Activated CD8-positive, alpha-beta memory T cell treated with anti-CD3 and anti-CD28 coated beads, Interleukin-2, amount 50 U/mL, for 4 hours (primary cell): ENCODE data around the gene RNF31.
A peak's percentile ranks its signal among the peaks of the same experiment; 100 is the strongest.

Experiments used
- DNase-seq: peaks from one replicate; pipeline ENCODE4 v3.0.0-alpha.2; 2020

RNF31 gene

DNA sequence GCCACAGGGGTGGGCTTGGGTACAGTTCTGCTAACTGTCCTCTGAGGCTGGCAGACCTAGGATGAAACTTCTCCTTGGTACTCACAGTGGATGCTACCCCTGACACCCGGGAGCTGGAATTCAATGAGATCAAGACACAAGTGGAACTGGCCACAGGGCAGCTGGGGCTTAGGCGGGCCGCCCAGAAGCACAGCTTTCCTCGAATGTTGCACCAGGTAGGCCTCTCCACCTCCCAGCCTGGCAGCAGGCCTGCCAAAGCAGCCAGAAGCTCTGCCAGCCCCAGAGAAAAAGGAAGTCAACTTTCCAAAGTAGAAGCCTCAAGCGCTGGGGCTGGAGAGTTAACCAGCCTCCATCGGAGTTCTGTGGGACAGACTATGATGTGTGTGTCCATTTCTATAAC is 30.1 kb upstream of the RNF31 start:
- DNase-seq: no peak

DNA sequence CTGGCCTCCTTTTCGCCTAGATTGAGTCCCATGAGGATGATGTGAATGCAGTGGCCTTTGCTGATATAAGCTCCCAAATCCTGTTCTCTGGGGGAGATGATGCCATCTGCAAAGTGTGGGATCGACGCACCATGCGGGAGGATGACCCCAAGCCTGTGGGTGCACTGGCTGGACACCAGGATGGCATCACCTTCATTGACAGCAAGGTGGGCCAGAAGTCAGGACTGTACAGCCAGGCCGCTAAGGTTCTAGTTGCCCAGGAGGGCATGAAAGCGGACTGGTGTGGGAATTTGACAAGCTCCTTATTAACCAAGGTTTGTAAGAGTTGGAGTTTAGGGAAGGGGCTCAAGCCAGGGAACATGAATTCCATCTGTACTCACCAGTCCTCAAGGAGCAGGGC is 27.6 kb upstream of the RNF31 start:
- DNase-seq: no peak

DNA sequence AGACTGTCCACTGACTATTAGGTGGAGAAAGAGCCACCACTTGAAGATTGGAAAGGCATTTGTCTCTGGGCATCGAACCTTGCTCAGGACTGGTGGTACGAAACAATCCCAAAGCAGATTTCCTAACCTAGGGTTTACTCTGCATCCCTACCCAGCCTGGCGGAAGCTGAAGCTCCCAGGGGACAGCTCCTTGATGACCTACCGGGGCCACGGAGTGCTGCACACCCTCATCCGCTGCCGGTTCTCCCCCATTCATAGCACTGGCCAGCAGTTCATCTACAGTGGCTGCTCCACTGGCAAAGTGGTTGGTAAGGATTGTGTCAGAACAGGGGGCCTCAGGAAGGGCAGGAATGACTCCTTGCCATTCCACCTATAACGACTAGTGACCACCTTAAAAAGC is 26.1 kb upstream of the RNF31 start:
- no peak for DNase-seq

DNA sequence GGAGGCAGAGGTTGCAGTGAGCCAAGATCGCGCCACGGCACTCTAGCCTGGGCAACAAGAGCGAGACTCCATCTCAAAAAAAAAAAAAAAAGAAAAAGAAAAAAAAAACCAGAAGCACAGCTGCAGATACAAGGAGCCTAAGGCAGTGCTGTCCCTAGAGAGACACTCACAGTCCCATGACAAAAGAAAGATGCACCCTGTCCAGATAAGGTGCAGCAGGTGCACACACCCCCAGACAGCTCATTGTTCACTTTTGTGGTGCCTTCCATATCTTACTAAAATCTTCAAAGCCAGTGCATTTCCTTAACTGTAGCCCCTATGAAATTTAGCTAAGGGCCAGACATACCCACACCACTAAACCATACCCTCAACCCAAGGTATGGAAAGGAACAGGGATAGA is 24.9 kb upstream of the RNF31 start:
- no peak for DNase-seq

DNA sequence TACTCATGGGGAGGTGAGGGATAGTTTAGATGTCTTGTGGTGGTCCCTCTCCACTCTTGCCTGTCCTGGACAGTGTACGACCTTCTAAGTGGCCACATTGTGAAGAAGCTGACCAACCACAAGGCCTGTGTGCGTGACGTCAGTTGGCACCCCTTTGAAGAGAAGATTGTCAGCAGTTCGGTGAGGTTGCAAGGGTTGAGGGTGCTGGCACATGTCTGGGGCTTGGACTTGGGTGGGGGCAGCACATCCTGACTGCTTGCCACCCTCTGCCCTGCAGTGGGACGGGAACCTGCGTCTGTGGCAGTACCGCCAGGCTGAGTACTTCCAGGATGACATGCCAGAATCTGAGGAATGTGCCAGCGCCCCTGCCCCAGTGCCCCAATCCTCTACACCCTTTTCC is 24.4 kb upstream of the RNF31 start:
- DNase-seq: no peak

DNA sequence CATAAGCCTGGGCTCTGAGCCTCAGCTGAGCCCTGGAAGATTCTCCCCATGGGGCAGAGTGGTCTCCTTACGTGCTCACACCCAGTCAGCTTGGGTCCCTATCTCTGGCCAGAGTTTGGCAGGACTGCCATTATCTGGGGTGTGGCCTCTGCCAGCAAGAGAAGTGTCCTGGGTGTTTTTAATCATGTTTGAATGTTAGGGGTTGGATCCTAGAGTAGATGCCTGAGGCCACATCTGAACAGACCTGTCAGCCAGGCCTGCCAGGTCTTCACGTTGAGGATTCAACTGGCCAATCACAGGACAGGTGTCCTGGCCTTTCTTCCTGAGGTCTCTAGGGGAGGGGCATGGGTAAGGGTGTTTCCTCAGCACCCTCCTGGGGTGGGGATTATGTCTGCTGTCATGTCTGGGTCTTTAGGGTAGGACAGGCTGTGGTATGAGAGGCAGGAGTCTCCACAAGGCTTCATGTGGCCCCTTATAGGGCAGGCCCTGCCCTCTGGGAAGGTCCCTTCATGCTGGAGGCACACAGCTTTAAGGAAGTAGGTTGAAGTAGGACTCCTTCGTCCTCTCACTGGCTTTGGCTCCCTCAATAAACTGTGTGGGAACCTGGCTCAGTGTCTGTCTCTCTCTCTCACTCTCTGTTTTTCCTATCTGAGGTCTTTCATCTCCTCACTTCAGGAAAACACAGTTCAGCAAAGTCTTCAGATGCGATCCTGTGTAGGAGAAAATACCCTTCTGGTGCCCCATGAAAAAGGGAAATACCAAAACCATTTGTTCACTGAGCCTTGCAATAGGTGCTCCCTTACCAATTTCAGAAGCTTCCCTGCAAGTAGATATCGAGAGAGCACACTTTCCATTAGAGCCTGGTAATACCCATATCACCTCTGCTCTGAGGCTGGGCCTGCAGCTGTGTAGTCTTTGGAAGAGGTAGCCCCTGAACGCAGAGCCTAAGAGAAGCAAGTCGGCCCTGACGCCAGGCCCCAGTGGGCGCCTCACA is 23.6 kb upstream of the RNF31 start:
- DNase-seq: no peak

DNA sequence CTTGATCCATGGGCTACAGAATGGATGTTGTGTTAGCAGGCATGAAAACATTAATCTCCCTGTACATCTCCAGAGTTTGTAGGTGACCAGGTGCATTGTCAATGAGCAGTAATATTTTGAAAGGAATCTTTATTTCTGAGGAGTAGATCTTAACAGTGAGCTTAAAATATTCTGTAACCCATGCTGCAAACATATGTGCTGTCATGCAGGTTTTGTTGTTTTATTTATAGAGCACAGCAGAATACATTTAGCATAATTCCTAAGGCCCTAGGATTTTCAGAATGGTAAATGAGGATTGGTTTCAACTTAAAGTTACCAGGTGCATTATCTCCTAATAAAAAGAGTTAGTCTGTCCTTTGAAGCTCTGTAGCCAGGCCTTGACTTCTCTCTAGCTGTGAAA is 20.4 kb upstream of the RNF31 start:
- DNase-seq: no peak

DNA sequence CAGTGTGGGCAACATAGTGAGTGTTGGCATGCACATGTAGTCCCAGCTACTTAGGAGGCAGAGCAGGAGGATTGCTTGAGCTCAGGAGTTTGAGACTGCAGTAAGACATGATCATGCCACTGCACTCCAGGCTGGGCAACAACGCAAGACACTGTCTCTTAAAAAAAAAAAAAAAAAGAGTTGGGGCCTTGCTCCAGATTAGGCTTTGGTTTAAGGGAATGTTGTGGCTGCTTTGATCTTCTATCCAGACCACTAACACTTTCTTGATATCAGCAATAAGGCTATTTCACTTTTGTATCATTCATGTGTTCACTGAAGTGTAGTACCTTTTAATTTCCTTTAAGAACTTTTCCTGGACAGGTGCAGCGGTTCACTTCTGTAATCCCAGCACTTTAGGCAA is 19.6 kb upstream of the RNF31 start:
- DNase-seq: no peak

DNA sequence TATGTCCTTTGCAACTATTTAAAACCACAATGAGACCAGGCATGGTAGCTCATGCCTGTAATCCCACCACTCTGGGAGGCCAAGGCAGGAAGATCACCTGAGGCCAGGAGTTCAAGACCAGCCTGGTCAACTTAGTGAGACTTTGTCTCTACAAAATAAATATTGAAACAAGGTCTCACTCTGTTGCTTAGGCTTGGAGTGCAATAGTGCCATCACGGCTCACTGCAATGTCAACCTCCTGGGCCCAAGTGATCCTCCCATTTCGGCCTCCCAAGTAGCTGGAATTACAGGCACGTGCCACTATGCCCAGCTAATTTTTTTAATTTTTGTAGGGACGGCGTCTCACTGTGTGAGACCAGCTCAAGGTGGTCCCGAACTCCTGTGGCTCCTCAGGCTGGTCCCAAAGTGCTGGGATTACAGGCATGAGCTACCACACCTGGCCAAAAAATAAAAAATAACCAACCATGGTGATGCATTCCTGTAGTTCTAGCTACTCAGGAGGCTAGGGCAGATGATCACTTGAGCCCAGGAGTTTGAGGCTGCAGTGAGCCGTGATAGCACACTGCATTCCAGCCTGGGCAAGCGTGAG is 17.8 kb upstream of the RNF31 start:
- no peak for DNase-seq

DNA sequence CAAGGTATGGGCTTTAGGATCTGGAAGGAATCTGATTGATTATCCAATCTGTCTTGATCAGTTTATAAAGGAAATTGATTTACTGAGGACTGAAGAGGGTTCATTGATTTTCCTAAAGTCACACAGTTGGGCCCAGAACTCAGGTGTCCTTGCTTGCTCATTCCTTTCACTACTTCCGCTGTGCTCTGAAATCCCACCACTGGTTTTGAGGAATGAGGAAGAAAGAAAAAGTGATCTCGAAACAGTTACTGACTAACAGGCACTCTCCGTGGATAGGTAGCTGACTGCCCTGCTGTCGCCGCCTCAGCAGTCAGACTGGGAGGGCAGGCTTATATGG is 16.9 kb upstream of the RNF31 start, which contains the start of gene FITM1:
Gene FITM1, plus strand, starts transcription at position 280 of the 337 bp plus-strand sequence. CDS start 905 bp downstream, outside the sequence.
- DNase-seq: no peak

DNA sequence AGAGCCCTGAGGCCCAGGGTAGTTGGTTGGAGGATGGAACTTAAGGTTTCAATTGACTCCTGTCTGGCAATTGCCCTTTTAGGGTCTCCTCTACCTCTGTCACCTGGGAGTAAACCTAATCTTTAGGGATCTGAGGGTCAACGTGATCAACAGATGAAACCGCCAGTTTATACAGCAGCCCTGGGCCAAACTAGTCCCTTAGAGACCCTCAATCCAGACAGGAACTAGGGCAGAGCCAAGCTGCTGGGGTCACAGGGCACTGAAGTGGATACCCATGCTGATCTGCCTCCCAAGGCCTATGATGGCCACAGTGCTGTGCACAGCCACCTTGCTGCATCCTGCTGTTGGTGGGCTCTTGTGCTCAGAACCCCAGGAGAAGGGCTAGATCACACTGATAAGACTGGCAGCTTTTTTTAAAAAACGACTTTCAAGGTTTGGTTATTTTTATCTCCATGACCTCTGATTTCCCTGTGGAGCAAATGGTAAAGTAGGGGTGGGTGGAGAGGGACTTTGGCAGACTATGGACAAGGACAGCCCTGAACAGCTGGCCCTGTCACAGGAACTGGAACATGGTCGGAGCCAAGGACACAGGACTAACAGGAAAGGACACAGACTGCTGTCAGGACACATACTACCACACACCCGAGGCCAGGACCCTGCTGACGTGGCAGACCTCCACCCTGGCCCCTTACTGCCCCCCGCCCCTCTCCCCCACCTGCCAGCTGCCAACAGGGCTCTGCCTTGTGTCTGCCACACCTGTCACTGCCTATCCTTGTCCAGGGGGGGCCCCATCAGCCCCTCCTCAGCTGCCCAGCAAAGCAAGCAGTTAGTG is 16.4 kb upstream of the RNF31 start:
- no peak for DNase-seq

DNA sequence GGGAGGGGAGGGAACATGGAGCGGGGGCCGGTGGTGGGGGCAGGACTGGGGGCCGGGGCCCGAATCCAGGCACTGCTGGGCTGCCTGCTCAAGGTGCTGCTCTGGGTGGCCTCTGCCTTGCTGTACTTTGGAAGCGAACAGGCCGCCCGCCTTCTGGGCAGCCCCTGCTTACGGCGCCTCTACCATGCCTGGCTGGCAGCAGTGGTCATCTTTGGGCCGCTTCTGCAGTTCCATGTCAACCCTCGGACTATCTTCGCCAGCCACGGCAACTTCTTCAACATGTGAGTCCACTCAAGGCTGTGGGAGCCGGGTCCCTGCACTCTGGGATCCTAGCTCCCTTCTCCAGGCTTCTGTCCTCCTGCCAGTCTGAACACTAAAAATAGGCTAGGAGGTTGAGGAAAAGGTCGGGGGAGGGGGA is 15.7 kb upstream of the RNF31 start:
- DNase-seq: no peak

DNA sequence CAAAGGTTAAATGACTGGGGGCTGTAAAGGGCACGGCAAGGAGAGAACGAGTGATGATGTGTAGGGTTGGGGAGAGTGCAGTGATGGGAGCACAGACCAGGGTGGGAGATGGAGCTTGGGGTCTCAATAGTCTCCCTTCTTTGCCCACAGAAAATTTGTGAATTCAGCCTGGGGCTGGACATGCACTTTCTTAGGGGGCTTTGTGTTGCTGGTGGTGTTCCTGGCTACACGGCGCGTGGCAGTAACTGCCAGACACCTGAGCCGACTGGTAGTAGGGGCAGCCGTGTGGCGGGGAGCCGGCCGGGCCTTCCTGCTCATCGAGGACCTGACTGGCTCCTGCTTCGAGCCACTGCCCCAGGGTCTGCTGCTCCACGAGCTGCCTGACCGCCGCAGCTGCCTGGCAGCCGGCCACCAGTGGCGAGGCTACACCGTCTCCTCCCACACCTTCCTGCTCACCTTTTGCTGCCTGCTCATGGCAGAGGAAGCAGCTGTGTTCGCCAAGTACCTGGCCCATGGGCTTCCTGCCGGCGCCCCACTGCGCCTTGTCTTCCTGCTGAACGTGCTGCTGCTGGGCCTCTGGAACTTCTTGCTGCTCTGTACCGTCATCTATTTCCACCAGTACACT is 15.1 kb upstream of the RNF31 start:
- DNase-seq: no peak

DNA sequence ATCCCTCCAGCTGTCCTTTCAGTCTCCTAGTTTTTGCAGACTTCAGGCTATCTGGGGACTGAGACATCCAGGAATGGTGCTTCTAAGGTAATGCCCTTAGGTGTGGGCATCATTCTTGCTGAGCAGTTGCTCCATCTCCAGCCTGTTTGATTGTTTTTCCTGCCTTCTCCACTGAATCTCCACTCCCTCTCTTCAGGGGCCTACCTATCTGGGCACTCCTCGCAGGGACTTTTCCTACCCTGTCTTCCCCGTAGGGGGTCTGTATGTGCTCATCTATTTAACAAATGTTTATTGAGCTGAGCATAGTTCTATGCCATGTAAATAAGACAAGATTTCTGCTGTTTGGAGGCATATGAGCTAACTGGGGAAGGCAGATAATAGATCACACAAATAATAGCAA is 14.3 kb upstream of the RNF31 start:
- DNase-seq: no peak

DNA sequence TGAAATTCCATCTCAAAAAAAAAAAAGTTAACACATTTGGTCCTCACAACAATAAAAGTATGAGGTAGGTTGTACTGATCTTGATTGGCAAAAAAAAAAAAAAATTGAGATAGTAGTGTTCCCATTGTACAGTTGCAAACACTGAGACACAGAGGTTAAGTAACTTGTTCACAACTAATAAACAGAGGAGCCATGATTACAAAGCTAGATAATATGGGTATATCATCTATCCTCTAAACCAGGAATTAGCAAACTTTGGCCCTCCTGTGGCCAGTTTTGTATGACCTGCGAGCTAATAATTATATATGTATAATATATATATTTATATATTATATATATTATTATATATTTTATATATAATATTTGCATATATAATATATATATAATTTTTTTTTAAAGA is 13.6 kb upstream of the RNF31 start:
- no peak for DNase-seq

DNA sequence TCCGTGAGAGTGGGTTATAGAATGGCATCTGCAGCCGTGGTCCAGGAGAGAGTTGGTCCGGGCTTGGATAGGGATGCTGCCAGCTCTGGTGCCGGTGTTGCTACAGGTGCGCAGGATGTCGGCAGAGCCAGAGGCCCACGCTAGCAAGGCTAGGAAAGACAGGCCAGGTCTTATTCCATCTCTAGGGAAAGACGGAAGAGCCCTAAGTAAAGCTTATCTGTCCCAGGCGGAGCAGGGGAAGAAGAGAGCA is 11.8 kb upstream of the RNF31 start:
- DNase-seq: no peak

DNA sequence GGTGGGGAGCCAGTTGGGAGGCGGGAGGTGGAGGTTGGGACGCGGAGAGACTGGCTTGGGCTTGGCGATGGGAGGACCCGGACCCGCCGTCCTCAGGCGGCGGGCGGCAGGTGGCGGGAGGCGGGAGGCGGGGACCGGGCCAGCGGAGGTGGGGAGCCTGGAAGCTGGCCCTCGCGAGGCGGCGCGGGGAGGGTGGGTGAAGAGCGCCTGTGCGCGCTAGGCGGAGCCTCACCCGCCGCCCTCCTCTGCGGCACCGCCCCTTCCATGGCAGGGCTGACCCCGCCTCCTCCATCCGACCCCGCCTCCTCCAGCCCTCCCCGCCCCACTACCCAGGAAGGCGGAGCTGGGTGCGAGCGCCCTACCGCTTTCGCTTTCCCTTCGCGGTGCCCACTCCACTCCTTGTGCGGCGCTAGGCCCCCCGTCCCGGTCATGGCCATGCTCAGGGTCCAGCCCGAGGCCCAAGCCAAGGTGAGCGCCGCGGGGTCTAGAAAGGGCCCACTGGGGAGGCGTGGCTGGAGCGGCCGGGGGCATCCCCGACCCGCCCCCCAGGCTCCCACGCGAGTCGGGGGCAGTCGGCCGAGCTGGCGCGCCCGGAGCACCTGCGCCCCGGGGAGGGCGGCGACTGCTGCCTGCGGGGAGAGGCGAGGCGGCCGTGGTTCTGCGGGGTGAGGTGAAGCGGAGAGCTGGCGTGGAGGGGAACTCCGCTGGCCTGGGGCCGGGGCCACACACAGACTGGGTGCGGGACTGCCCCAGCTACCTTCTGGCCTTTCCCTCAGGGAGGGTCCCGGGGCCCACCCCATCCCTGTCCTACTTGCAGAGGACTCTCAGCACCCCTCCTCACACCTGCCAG is 11.2 kb upstream of the RNF31 start, which contains the start of gene PSME1:
Gene PSME1, plus strand, starts transcription at position 361 of the 850 bp plus-strand sequence. Its CDS starts 69 bp downstream, at position 430.
- DNase-seq: peak; percentile 95

DNA sequence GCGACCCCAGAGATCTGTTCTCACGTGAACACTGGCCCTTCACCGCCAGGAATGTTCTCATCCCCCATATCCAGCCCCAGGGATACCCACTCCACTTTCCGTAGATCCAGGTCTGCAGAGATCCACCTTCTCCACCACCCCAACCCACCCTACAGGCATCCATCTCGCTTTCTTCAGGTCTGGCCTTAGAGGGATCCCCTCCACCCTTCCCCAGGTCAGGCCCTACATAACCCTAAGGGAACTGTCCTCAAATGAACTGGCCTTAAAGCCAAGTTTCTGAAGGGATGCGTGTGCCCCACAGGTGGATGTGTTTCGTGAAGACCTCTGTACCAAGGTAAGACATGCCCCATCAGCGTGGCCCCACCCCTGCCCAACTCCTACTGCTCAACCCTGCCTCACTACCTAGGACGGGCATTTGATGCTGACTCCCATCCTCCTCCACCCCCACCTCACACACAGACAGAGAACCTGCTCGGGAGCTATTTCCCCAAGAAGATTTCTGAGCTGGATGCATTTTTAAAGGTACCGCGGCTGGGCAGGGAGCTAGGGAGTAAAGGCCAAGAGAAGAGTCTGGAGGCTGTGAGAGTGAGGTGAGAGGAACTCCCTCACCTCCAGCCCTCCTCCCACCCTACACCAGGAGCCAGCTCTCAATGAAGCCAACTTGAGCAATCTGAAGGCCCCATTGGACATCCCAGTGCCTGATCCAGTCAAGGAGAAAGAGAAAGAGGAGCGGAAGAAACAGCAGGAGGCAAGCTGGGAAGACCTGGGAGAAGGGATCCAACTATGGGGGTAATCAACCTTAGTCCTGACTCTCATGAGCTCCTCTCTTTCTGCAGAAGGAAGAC is 10.4 kb upstream of the RNF31 start:
- no peak for DNase-seq

DNA sequence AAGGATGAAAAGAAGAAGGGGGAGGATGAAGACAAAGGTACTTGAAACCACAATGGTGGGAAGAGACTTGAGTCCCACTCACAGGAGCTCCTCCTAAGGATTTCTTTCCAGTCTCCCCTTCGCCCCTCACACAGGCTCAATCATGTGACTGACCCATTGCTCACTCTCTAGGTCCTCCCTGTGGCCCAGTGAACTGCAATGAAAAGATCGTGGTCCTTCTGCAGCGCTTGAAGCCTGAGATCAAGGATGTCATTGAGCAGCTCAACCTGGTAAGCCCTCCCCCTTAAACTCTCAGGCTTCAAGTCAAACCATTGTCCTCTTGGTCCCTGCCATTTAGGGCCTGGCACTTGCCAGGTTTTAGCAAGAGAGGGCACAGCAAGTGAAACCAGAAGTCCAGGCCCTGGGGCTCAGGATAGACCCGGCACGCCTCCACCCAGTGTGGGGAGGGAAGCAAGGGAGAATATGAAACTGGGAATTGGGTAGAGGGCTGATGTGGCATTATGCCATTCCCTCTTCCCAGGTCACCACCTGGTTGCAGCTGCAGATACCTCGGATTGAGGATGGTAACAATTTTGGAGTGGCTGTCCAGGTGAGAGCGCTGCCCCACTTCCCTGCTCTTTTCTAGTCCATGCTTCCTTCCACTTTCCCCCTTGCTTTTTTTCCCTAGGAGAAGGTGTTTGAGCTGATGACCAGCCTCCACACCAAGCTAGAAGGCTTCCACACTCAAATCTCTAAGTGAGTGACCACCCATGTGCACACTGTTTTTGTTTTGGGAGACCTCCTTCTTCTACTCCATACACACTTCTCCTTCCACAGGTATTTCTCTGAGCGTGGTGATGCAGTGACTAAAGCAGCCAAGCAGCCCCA is 9.5 kb upstream of the RNF31 start:
- DNase-seq: no peak
